GM12865 (cell line): ENCODE measurements around the gene FBXO21.

ENCODE experiments used
- DNase-seq: peaks from one replicate; pipeline ENCODE4 v3.0.0; 2010; ENCODE audit warnings: low read depth
- H3K4me3 ChIP-seq: 2 replicates; pipeline ENCODE4 v1.5.1; 2011; ENCODE audit warnings: mild to moderate bottlenecking, low read depth, low read length, control low read depth
- CTCF ChIP-seq: IDR thresholded peaks from 2 replicates; pipeline ENCODE4 v1.5.1; 2011; ENCODE audit warnings: low read length, control low read depth, low read depth, inconsistent platforms; ENCODE audit not compliant: insufficient read depth; ENCODE audit errors: missing control alignments

Gene FBXO21

GRCh38 chr12:117127933-117128823 is 62.1 kb downstream of the FBXO21 start:
- no peak for TF ChIP-seq CTCF
- DNase-seq, result no peak
- H3K4me3 ChIP-seq, result no peak overlapping the region

GRCh38 chr12:117126335-117126734 is 63.9 kb downstream of the FBXO21 start:
- H3K4me3 ChIP-seq, result no peak overlapping the region
- TF ChIP-seq CTCF, result no peak
- DNase-seq, result no peak

GRCh38 chr12:117125767-117126166 is 64.5 kb downstream of the FBXO21 start:
- TF ChIP-seq CTCF, result no peak
- DNase-seq, result no peak
- no peak overlapping the region for H3K4me3 ChIP-seq

- TF ChIP-seq CTCF, result no peak
- DNase-seq, result no peak
- no peak overlapping the region for H3K4me3 ChIP-seq
These were observed 65.0 kb downstream of the FBXO21 start for GRCh38 chr12:117125272-117125613.

- TF ChIP-seq CTCF, result no peak
- DNase-seq, result no peak
- H3K4me3 ChIP-seq, result no peak overlapping the region
These were observed 65.6 kb downstream of the FBXO21 start for GRCh38 chr12:117124421-117125271.

- no peak for DNase-seq
- no peak overlapping the region for H3K4me3 ChIP-seq
- TF ChIP-seq CTCF, result no peak
These were observed 68.8 kb downstream of the FBXO21 start for GRCh38 chr12:117121441-117121840.

- no peak for DNase-seq
- no peak for TF ChIP-seq CTCF
- H3K4me3 ChIP-seq, result no peak overlapping the region
These were observed 69.5 kb downstream of the FBXO21 start for GRCh38 chr12:117120787-117121186.
